Measurements from ENCODE around the gene WNT7B. TPM values are rescaled to one million over a fixed set of nuclear protein-coding genes. Genes with fewer than 3 reads are reported as not detected.

The WNT7B gene
- total RNA-seq, 2 donors from 2014 or later = 7.5 to 7.7 TPM

- DNase-seq (ENCODE audit: low spot score) = no peak
- H3K4me3 ChIP-seq = no peak overlapping the region
- H3K9me3 ChIP-seq = no peaks in the 10 kb centered on the region
- 82% methylated on average over 18 of the region's 18 CpGs for WGBS
- peaks cover 8% of the 10 kb centered on the region for H3K4me1 ChIP-seq (replicated peaks)
- intact Hi-C loops (cut with DNase I) = no loop called here
- no peaks in the 10 kb centered on the region for H3K27me3 ChIP-seq (replicated peaks; ENCODE audit: insufficient read depth)
- H3K36me3 ChIP-seq = no peaks in the 10 kb centered on the region
- H3K27ac ChIP-seq = no peak overlapping the region
- TF ChIP-seq POLR2A (IDR thresholded peaks at IDR 0.05) = no peak
- no peak for TF ChIP-seq POLR2AphosphoS5 (IDR thresholded peaks at IDR 0.05)
- TF ChIP-seq, protein P1, sequence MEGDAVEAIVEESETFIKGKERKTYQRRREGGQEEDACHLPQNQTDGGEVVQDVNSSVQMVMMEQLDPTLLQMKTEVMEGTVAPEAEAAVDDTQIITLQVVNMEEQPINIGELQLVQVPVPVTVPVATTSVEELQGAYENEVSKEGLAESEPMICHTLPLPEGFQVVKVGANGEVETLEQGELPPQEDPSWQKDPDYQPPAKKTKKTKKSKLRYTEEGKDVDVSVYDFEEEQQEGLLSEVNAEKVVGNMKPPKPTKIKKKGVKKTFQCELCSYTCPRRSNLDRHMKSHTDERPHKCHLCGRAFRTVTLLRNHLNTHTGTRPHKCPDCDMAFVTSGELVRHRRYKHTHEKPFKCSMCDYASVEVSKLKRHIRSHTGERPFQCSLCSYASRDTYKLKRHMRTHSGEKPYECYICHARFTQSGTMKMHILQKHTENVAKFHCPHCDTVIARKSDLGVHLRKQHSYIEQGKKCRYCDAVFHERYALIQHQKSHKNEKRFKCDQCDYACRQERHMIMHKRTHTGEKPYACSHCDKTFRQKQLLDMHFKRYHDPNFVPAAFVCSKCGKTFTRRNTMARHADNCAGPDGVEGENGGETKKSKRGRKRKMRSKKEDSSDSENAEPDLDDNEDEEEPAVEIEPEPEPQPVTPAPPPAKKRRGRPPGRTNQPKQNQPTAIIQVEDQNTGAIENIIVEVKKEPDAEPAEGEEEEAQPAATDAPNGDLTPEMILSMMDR (IDR thresholded peaks at IDR 0.05) = no peak
Observed at GRCh38 chr22:46011627-46012181, 34.7 kb upstream of the WNT7B start.

DNA sequence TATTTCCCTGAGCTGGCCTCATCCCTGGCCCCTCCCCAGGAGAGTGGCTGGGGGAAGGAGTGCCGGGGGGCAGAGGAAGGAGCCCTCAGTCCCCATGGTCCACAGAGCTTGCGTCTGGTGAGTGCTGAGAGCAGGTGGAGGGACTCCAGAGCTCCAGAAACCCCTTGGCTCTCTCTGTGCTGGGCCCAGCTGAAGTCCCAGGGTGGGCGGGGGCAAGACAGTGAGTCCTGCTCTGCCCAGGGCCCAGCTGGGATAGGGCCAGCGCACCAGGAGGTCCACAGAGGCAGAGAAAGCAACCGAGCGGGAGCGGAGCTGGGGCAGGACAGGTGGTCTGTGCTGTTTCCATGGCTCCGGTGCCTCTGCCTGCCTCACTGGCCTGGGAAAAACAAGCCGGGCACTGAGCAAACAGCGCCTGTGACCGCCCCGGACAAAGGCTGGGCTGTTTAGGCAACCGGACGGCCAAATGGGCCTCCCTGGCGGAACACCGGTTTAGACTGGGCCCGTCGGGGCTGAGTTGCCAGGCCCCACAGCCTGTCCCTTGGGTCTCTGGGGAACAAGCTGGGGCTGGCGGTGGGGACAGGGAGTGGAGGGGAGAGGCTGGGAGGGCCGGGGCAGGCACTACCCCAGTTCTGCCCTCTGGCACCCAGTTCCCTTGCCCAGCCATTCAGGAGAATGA lies 34.1 kb upstream of the WNT7B start:
- Histone ChIP-seq H3K9me3 (no peaks in the 10 kb centered on the region), H3K27me3 (replicated peaks; ENCODE audit: insufficient read depth) (no peaks in the 10 kb centered on the region), H3K4me1 (replicated peaks) (peaks cover 11% of the 10 kb centered on the region), H3K36me3 (no peaks in the 10 kb centered on the region), H3K4me3 (no peak overlapping the region), H3K27ac (no peak overlapping the region)
- 94% methylated on average over 18 of the region's 20 CpGs for WGBS
- intact Hi-C loops (cut with DNase I) = no loop called here
- TF ChIP-seq POLR2AphosphoS5 (IDR thresholded peaks at IDR 0.05) = no peak
- no peak for TF ChIP-seq POLR2A (IDR thresholded peaks at IDR 0.05)
- TF ChIP-seq, protein P1 (IDR thresholded peaks at IDR 0.05) = no peak
- DNase-seq (ENCODE audit: low spot score) = no peak

DNA sequence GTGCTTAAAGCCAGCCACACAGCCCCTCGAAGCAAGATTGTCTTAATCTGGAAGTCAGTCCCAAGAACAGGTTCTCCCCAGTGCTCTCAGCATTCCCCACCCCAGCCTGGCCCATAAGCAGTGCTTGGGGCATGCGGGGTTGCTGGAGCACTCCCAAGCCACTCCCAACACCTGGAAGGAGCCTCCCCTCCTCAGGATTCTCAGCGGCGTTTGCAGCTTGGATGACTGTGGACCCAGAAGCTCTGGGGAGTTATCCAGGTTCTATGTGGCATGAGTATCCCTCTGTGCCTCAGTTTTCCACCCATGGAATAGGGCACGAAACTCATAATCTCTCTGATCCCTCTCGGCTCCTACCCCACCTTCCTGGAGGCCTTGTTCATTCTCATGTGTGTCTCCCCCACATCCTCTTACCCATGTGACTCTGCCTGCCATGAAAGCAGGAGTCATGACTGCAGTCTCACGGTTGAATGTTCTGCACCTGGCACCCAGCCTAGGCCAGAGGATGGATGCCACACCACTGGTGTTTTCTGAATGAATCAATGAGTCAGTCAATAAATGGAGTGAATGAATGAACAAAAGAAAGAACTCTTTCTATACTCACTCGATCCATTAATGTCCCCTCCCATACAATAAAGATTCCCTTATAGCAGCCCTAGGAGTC lies 33.4 kb upstream of the WNT7B start:
- WGBS = 85% methylated on average over 8 of the region's 8 CpGs
- no peak overlapping the region for H3K4me3 ChIP-seq
- TF ChIP-seq, protein P1 (IDR thresholded peaks at IDR 0.05) = no peak
- TF ChIP-seq POLR2A (IDR thresholded peaks at IDR 0.05) = no peak
- no peak for TF ChIP-seq POLR2AphosphoS5 (IDR thresholded peaks at IDR 0.05)
- H3K4me1 ChIP-seq (replicated peaks) = peaks cover 11% of the 10 kb centered on the region
- no peaks in the 10 kb centered on the region for H3K36me3 ChIP-seq
- H3K27ac ChIP-seq = no peak overlapping the region
- no peak for DNase-seq (ENCODE audit: low spot score)
- intact Hi-C loops (cut with DNase I) = no loop called here
- no peaks in the 10 kb centered on the region for H3K9me3 ChIP-seq
- H3K27me3 ChIP-seq (replicated peaks; ENCODE audit: insufficient read depth) = no peaks in the 10 kb centered on the region

GRCh38 chr22:46009730-46010129 lies 32.8 kb upstream of the WNT7B start:
- no peaks in the 10 kb centered on the region for H3K9me3 ChIP-seq
- no peak overlapping the region for H3K27ac ChIP-seq
- H3K4me3 ChIP-seq = no peak overlapping the region
- intact Hi-C loops (cut with DNase I) = no loop called here
- H3K36me3 ChIP-seq = no peaks in the 10 kb centered on the region
- TF ChIP-seq POLR2AphosphoS5 (IDR thresholded peaks at IDR 0.05) = no peak
- TF ChIP-seq POLR2A (IDR thresholded peaks at IDR 0.05) = no peak
- TF ChIP-seq, protein P1 (IDR thresholded peaks at IDR 0.05) = no peak
- peaks cover 11% of the 10 kb centered on the region for H3K4me1 ChIP-seq (replicated peaks)
- H3K27me3 ChIP-seq (replicated peaks; ENCODE audit: insufficient read depth) = no peaks in the 10 kb centered on the region
- no peak for DNase-seq (ENCODE audit: low spot score)
- WGBS = 92% methylated on average over 5 of the region's 5 CpGs
